Mucosa of descending colon (tissue), 3 donors: ENCODE measurements around the gene MRAS. TPM values are rescaled to one million over a fixed set of nuclear protein-coding genes. Genes with fewer than 3 reads are reported as not detected.

Source experiments
- ATAC-seq: fragments of 200-7000 bp; cut with Tn5 transposase; one replicate; pipeline ENCODE4 v1.9.1; 2020; ENCODE audit warnings: mild to moderate bottlenecking, moderate library complexity
- DNase-seq, 3 donors: peaks; one replicate each; pipeline ENCODE4 v3.0.0-alpha.2; 2020
- H3K36me3 ChIP-seq: fragments of 200-600 bp; one replicate; pipeline ENCODE4 v1.8.0; 2021; ENCODE audit warnings: low read depth, mild to moderate bottlenecking
- H3K4me1 ChIP-seq: fragments of 200-600 bp; one replicate; pipeline ENCODE4 v1.8.0; 2021; ENCODE audit warnings: low read depth, mild to moderate bottlenecking
- H3K4me3 ChIP-seq: fragments of 200-600 bp; one replicate; pipeline ENCODE4 v1.8.0; 2021; ENCODE audit warnings: mild to moderate bottlenecking
- H3K9me3 ChIP-seq: fragments of 200-600 bp; one replicate; pipeline ENCODE4 v1.8.0; 2021; ENCODE audit warnings: mild to moderate bottlenecking
- intact Hi-C, 2 donors: fragments of 100-400 bp; cut with DNase I in 1 of 2; cut with micrococcal nuclease in 1 of 2; formaldehyde crosslinking; loops; one replicate each; pipeline versions ENCODE4 v1.11.0 to v1.11.1; 2022; cut with DNase I, micrococcal nuclease
- total RNA-seq, 3 donors: library from RNA; stranded (reverse); fragmentation: NEBNext Ultra II Directional in 2 of 3; extraction: Animal tissue kit (Norgen Biotek cat#: 25700) in 2 of 3; gene quantifications; one replicate each; pipeline versions ENCODE4 v1.2.1 to v1.2.4, GENCODE V29; 2021 to 2023
- TF ChIP-seq, protein P1 (sequence below): fragments of 200-600 bp; IDR thresholded peaks from one replicate; pipeline ENCODE4 v1.8.0; 2022; ENCODE audit warnings: antibody characterized with exemption, mild to moderate bottlenecking
- donor health status: DM: no; HTN: no; CAD: no; lungs with moderate emphysema.
- donor health status: DM: no; HTN: no; CAD: no.
- donor health status: DM: no; HTN: yes; CAD: no.

The MRAS gene
- total RNA-seq, 3 donors from 2014 or later: 2.5 to 37.6 (median 4.6) TPM

DNA sequence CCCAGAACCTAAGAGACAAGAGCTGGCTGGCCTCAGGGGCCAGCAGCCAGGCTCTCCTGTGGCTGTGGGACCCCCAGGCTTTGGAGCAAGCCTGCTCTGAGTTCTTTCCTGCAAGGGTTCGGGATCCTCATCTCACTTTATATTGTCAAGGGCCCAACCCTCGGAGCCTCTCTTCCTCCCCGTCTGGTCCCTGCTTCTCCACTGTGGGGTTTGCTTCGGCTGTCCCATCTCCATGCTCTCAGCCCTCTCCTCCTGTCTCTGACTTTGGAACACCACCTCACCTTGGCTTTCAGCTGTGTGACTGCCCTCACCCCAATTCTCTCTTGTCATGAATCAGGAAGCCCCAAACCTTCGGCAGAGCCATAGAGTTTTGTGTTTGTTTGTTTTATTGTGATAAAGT lies 30.0 kb downstream of the MRAS start:
- H3K9me3 ChIP-seq: no peaks in the 10 kb centered on the region
- TF ChIP-seq, protein P1, sequence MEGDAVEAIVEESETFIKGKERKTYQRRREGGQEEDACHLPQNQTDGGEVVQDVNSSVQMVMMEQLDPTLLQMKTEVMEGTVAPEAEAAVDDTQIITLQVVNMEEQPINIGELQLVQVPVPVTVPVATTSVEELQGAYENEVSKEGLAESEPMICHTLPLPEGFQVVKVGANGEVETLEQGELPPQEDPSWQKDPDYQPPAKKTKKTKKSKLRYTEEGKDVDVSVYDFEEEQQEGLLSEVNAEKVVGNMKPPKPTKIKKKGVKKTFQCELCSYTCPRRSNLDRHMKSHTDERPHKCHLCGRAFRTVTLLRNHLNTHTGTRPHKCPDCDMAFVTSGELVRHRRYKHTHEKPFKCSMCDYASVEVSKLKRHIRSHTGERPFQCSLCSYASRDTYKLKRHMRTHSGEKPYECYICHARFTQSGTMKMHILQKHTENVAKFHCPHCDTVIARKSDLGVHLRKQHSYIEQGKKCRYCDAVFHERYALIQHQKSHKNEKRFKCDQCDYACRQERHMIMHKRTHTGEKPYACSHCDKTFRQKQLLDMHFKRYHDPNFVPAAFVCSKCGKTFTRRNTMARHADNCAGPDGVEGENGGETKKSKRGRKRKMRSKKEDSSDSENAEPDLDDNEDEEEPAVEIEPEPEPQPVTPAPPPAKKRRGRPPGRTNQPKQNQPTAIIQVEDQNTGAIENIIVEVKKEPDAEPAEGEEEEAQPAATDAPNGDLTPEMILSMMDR: no peak
- H3K36me3 ChIP-seq: no peaks in the 10 kb centered on the region
- ATAC-seq (no peak), DNase-seq (no peak)
- intact Hi-C loops: no loop called here
- H3K4me1 ChIP-seq: no peaks in the 10 kb centered on the region
- no peak overlapping the region for H3K4me3 ChIP-seq

DNA sequence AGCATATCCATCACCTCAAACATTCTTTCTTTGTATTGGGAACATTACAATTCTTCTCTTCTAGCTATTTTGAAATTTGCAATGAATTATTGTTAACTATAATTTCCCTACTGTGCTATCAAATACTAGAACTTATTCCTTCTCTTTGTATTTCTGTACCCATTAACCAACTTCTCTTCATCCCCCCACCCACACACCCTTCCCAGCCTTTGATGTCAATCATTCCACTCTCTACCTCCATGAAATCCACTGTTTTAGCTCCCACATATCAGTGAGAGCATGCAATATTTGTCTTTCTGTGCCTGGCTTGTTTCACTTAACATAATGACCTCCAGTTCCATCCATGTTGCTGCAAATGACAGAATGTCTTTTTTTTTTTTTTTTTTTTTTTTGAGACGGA lies 30.6 kb downstream of the MRAS start:
- no peak for DNase-seq
- no peak for ATAC-seq
- Histone ChIP-seq H3K4me1 (no peaks in the 10 kb centered on the region), H3K9me3 (no peaks in the 10 kb centered on the region), H3K4me3 (no peak overlapping the region), H3K36me3 (no peaks in the 10 kb centered on the region)
- TF ChIP-seq, protein P1: no peak
- intact Hi-C loops: no loop called here

DNA sequence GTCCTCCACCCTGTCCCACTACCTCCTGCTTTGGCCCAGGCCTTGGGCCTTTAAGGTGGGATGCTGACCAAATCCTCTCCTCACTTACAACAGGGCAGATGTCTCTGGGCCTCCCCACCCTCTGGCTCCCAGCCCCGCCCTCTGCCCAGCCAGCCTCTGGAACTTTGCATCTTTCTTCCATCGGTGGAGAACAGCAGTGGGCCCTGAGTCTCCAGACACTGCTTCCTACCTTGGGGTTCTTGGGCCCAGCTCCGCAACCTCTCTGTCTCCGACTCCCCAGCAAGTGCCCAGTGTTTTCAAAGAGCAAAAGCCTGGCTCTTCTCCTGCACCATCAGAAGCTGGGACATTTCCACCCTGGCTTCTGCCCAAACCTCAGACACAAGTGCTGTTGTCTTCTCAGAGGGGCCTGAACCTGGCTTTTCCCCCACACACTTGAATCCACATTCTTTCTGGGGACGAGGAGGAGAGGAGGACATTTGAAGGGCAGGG lies 33.1 kb downstream of the MRAS start:
- Histone ChIP-seq H3K4me3 (no peak overlapping the region), H3K4me1 (no peaks in the 10 kb centered on the region), H3K9me3 (no peaks in the 10 kb centered on the region), H3K36me3 (no peaks in the 10 kb centered on the region)
- DNase-seq (no peak), ATAC-seq (no peak)
- TF ChIP-seq, protein P1: no peak
- intact Hi-C loops: no loop called here

DNA sequence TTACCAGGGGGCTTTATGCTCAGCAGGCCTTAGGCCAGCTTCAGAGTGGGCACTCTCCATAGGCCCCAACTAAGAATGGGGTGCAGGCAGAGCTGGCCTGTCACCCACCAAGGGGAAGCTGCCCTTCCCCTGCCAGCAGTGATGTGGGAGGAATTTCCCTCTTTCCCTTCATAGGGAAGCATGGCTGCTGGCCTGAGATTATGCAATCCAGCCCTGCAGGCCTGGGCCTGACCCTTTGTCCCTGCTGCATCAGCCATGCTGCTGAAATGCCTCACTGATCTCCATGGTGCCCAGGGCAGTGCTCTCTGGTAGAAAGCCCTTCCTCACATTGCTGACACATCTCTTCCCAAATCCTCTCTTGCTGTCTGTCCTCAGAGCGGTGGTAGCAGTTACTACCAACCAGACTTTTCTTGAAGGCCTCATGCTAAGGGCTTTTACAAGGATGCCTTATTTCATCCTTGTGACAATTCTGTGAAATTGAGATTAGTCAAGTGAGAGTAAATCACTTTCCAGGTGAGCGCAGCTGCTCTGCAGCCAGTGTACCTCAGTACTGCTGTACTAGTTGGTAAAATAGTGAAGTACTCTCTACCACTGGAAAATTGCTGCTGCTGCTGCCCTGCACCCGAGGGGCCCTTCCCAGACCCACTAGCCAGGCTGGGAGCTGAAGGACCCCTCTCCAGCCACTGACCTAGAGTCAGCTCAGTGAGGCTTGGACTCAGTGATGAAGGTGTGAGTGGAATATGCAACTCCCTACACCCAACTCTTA lies 33.8 kb downstream of the MRAS start:
- Histone ChIP-seq H3K4me3 (no peak overlapping the region), H3K4me1 (no peaks in the 10 kb centered on the region), H3K9me3 (no peaks in the 10 kb centered on the region), H3K36me3 (no peaks in the 10 kb centered on the region)
- peak; percentile 70 for ATAC-seq
- intact Hi-C loops: no loop called here
- TF ChIP-seq, protein P1: no peak
- DNase-seq: peak; percentile 30 to 64 (median 38)

DNA sequence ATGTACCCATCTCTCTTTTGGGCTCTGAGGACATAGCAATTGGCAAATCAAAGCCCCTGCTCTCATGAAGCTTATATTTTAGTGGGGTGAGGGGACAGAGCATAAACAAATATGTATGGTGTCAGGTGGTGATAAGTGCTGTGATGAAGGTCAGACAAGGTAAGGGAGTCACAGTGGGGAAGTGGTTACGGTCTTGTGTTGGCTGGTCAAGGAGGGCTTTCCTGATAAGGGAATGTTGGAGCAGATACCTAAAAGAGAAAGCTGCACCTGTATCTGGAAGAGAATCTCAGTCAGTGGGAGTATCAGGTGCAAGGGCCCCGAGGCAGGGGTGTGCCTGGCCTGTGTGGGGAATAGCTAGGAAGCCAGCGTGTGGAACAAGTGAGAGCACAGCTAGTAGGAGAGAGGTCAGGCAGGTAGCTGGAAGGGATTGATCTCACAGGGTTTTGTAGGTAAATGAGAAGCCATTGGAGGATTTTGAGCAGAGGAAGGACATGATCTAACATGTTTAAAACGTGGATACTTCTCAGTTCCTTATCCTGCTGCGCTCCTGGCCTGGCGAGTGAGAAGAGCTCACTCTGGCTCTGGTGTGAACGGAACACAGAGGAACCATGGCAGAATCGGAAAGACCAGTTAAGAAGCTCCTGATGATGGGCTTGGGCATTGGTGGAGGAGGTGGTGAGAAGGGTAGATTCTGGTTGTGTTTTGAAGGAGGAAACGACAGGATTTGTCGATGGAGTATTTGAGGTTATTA lies 35.5 kb downstream of the MRAS start:
- intact Hi-C loops: no loop called here
- Histone ChIP-seq H3K9me3 (no peaks in the 10 kb centered on the region), H3K36me3 (no peaks in the 10 kb centered on the region), H3K4me3 (no peak overlapping the region), H3K4me1 (no peaks in the 10 kb centered on the region)
- TF ChIP-seq, protein P1: no peak
- DNase-seq: no peak
- no peak for ATAC-seq
